ENCODE measurements around the gene UGP2.

DNA sequence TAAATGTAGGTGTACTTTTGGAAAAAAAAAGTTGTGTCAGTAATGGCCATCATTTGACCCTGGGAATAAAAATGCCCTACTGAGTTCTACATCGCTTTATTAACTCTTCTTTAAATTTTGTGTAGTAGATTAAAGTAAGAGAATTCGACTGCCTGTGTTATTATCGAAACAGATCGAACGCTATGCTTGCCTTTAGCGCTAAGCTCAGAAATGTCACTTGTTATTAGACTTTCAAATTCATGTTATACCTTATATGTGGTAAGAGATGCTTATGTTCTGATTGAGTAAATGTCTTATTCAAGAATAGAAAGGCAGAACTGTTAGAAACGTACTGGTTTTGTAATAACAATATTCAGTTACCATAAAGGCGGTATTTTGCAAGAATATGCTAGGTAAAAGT, 1.4 kb downstream of the UGP2 start:
- TF ChIP-seq RAD21 (conservative IDR thresholded peaks at IDR 0.05 in 1 of 2, IDR thresholded peaks at IDR 0.05 in 1 of 2): no peak
- no peak for TF ChIP-seq ESRRA (IDR thresholded peaks at IDR 0.05; ENCODE audit: borderline replicate concordance, low read length)
- TF ChIP-seq RFX5 (IDR thresholded peaks at IDR 0.05): no peak
- no peak for TF ChIP-seq CTCF (IDR thresholded peaks at IDR 0.05)
- TF ChIP-seq MAFK (IDR thresholded peaks at IDR 0.05; ENCODE audit: partially characterized antibody): no peak
- TF ChIP-seq HOXA7 (CRISPR knock-in tag; IDR thresholded peaks at IDR 0.05): no peak
- TF ChIP-seq MAX (IDR thresholded peaks at IDR 0.05): no peak
- TF ChIP-seq REST (IDR thresholded peaks at IDR 0.05): no peak
